ENCODE results near the gene DIAPH2.
"Not testable (repeated sequence)": the region's sequence is repeated elsewhere in the genome, so short reads cannot be mapped to it uniquely, and the experiment has no call there.

Gene DIAPH2

DNA sequence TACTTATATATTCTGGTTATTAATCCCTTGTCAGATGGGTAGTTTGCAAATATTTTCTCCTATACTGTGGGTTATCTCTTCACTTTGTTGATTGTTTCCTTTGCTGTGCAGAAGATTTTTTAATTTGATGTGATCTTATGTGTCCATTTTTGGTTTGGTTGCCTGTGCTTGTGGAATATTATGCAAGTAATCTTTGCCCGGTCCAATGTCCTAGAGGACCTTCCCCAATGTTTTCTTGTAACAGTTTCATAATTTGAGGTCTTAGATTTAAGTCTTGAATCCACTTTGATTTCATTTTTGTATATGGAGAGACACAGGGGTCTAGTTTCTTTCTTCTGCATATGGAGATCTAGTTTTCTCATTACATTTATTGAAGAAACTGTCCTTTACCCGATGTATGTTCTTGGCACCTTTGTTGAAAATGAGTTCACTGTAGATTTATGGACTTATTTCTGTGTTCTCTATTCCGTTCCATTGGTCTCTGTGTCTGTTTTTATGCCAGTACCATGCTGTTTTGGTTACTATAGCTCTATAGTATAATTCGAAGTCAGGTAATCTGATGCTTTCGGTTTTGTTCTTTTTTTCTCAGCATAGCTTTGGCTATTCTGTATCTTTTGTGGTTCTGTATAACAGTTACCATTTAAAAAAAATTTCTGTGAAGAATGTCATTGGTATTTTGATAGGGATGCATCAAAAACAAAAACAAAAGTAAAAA lies 34.7 kb downstream of the DIAPH2 start:
- DNase-seq (ENCODE audit: low spot score) = no peak

GRCh38 chrX:96721354-96721753 lies 36.7 kb downstream of the DIAPH2 start:
- no peak for DNase-seq (ENCODE audit: low spot score)

DNA sequence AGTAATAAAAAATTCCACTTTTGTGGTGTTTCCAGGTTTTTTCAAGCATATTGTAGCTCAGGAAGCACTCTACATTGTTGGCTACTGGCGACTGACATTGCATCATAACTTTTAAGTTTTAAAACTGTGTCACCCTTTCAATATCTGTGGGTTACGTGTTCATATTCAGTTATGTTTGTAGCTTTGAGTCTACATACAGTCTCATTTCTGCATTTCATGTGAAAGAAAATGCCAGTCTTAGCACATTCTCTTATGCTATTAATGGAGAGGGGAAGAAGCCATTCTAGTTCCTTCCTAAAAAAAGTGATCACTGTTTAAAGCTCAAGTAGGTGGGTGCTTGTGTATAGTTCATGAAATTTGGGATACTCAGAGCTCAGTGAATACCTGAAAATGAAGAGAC lies 38.1 kb downstream of the DIAPH2 start:
- no peak for DNase-seq (ENCODE audit: low spot score)

DNA sequence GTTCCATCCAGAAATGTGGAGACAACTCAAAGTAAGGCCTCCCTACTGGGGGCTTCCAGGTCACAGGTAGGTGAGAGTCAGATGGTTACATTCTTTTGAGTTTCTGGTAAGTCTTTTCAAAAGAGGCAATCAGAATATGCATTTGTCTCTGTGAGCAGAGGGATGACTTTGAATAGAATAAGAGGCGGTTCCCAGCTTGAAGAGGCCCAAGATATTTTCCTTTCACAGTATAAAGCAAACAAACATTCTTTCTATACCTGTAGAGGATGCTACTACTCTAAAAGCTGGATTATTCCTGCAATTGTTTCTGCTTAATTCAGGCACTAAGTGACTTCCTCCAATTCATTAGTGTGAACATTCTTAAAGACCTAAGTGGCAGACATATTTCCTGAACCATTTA lies 44.4 kb downstream of the DIAPH2 start:
- no peak for DNase-seq (ENCODE audit: low spot score)

GRCh38 chrX:96729868-96730643 lies 45.4 kb downstream of the DIAPH2 start:
- DNase-seq (ENCODE audit: low spot score) = no peak

DNA sequence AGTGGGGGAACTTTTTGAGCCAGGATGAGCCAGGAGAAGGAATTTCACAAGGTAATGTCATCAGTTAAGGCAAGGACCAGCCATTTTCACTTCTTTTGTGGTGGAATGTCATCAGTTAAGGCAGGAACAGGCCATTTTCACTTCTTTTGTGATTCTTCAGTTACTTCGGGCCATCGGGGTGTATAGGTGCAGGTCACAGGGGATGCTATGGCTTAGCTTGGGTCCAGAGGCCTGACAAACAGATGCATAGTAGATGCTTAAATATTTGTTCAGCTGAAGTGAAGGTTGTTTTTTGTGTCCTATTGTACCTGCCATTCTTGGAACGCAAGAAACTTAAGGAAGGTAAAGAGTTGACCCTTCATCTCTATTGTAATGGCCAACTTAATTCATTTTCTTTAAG lies 46.4 kb downstream of the DIAPH2 start:
- DNase-seq (ENCODE audit: low spot score) = not testable (repeated sequence)

GRCh38 chrX:96743367-96744073 lies 58.9 kb downstream of the DIAPH2 start:
- no peak for DNase-seq (ENCODE audit: low spot score)

DNA sequence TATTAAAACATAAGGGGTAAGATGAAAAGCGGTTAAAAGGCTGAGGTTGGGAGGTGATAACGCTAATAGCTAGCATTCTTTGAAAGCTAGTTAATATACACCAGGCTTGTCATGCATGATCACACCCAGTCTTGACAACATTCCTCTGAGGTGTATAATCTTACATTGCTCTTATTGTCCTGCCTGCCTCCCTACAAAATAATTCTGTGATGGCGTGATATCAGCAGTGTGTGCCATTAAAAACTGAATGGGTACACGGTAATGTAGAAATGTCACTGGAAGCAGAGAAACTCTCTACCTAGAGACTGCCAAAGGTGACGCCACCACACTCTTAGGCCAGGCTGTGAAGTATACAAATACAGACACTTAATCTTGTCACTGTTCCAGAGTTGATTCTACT lies 68.1 kb downstream of the DIAPH2 start:
- DNase-seq (ENCODE audit: low spot score) = peak; percentile 13

DNA sequence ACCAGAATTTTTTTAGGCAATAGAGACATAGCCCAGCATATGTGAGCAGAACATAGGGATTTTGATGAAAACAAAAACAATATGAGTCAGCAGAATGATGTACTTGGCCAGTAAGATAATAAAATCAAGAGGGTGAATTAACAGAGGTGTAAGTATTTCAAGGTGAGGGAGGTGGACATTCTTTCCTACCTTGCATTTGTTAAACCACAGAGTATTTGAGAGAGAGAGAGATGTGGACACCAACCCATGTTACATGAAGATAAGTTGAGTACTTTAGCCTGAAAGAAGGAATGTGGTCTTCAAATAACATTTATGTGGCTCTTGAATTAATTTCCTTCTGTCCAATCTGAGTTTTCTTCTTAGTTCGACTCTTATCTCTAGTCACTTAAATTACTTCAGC lies 68.6 kb downstream of the DIAPH2 start:
- DNase-seq (ENCODE audit: low spot score) = no peak

DNA sequence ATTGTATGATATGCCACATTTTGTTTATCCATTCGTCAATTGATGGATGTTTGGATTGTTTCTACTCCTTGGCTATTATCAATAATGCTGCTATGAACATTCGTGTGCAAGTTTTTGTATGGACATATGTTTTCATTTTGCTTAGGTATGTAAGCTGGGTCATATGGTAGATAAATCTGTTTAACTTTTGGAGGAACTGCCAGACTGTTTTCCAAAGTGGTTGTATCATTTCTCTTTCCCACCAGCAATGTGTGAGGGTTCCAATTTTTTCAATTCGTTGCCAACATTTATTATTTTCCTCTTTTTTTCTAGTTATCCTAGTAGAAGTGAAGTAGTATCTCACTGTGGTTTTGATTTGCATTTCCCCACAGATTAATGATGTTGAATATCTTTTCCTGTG lies 71.8 kb downstream of the DIAPH2 start:
- no peak for DNase-seq (ENCODE audit: low spot score)

DNA sequence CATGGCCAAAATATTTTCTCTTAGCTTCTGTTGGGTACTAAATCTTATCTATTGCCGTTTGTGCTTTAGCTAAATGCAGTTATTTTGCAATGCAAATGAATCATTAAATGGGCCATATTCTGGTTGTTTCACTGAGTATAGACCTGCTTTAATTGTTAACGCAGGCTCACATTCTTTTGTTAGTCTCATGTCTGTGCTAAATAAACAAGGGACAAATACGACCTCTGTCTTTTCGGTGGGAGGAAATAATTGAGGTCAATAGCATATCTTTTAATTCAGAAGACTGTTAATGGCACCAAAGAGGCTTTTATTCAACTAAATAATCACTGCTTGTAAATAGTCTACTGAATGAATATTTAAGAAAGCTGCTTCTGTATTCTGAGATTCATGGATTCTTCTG lies 76.9 kb downstream of the DIAPH2 start:
- DNase-seq (ENCODE audit: low spot score) = no peak

DNA sequence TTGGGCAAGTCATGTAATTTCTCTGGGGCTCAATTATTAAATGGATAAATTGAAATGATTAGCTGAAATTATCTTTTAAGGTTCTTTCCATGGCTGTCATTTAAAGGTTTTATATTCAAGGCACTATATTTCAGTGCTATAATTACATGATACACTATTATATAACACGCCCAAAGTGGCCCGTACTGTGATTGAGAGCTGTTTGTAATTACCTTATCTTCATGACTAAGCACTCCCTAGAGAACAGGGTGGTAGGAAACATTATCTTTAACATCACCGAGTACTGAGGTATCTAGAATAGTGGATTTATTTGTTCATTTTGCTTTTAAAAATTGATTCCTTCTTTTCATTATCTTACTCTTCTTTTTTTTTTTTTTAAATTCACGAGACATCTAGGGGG lies 79.0 kb downstream of the DIAPH2 start:
- no peak for DNase-seq (ENCODE audit: low spot score)

- DNase-seq (ENCODE audit: low spot score) = no peak
These were observed 80.2 kb downstream of the DIAPH2 start for GRCh38 chrX:96764864-96765263.

GRCh38 chrX:96770315-96770714 lies 85.7 kb downstream of the DIAPH2 start:
- peak; percentile 22 for DNase-seq (ENCODE audit: low spot score)

DNA sequence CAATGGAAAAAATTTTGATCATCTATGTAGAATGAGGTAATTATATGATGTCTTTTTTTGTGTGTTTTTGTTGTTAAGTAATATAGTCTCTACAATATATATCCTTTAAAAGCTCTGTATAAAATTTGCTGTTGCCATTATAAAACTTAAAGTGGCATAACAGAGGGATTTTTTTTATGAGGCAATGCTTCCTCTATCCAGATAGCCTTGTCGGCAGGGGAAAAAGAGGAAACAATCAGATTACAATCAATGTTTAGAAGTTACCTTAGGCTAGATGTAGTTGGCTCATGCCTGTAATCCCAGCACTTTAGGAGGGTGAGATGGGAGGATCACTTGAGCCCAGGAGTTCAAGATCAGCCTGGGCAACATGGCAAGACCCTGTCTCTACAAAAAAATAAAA lies 86.8 kb downstream of the DIAPH2 start:
- DNase-seq (ENCODE audit: low spot score) = no peak

- DNase-seq (ENCODE audit: low spot score) = no peak
These were observed 89.5 kb downstream of the DIAPH2 start for GRCh38 chrX:96774116-96774515.

DNA sequence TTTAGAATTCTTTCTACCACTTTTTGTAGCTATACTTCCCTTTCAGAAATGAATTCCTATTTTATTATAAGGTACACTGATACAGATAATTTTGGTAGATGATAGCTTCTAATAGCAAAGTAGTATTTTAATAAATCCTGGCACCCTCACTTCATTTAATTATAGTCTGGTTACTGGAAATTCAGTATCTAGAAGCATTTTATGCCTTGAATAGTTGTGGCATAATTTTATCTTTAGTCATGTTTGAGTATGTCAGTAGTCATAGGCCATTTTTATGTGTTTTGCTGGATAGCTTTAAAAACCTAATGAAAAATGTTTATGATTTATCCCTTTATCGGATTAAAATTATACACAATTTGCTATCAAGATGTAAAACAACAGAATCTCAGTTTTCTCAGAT lies 92.3 kb downstream of the DIAPH2 start:
- no peak for DNase-seq (ENCODE audit: low spot score)

DNA sequence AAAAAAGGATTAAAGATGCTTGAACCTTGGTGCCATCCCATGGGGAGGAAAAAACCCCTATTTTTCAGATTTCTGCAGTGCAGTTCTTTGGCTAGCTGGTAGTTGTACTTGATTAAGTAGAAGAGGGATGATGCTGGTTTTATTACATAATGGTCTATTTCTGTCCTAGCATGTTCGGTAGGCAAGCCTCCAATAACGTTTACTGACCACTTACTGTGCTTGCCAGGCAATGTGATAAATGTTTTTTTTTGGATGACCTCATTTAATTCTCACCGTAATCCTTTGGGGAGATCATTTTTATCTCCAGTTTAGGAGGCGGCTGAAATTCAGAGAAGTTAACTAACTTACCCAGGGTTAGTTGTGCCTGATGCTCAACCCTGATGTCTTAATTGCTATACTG lies 106.9 kb downstream of the DIAPH2 start:
- DNase-seq (ENCODE audit: low spot score) = no peak

GRCh38 chrX:96792047-96792446 lies 107.4 kb downstream of the DIAPH2 start:
- DNase-seq (ENCODE audit: low spot score) = no peak

- no peak for DNase-seq (ENCODE audit: low spot score)
These were observed 114.3 kb downstream of the DIAPH2 start for GRCh38 chrX:96798982-96799381.

- DNase-seq (ENCODE audit: low spot score) = no peak
These were observed 122.7 kb downstream of the DIAPH2 start for GRCh38 chrX:96807318-96807717.

DNA sequence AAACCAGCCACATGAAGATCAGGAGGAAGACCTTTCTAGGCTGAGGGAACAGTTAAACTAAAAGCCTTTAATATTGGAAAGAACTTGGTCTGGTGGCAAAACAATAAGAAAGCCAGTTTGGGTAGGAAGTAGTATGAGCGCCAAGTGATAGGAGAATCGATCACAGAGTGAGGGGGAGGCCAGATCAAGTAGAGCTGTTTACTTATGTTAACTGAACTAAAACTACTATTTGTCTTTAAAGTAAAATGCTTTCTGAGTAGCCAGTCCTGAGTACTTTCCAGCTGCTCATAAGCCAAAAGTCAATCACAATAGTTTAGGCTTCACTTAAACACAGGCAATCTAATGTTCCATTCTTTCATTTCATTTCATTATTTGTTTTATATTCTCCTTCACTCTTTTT lies 136.3 kb downstream of the DIAPH2 start:
- DNase-seq (ENCODE audit: low spot score) = no peak

GRCh38 chrX:96824166-96824565 lies 139.5 kb downstream of the DIAPH2 start:
- no peak for DNase-seq (ENCODE audit: low spot score)
